ENCODE data around the gene PPHLN1. TPM values are rescaled to one million over a fixed set of nuclear protein-coding genes. Genes with fewer than 3 reads are reported as not detected.

PPHLN1 gene
- polyA plus RNA-seq, 1 donor: 58.8 TPM

DNA sequence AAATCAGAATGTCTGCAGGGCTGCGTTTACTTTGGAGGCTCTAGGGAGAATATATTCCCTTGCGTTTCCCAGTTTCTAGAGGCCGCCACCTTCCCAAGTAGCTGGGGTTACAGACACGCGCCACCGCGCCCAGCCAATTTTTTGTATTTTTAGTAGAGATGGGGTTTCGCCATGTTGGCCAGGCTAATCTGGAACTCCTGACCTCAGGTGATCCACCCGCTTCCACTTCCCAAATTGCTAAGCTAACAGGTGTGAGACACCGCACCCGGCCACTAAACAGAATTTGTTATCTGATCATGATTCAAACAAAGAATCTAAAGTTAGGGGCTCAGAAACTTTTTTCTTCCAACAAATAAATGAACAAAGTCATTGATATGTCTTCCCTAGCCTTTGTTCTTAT is 114.6 kb downstream of the PPHLN1 start:
- DNase-seq (ENCODE audit: low read depth): no peak

DNA sequence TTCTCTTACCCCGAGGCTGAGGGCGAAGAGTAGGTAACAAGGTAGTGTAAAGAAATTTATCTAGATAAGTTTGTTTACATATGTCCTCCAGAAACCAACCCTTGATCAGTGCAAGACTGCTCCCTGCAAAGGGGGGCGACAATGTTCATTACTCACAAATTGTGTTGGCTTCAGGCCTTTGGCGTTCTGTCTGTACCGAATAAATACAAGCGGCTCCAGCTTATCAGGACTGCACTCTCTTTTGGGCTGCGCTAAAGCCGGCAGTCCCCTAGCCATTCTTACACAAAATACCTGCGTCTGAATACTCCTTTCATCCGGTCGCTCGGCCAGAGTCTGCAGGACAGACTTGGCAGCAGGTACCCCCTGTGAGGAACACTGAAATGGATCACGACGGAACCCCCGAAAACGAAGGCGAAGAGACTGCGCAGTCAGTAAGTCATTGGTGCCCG is 116.4 kb downstream of the PPHLN1 start:
- DNase-seq (ENCODE audit: low read depth): no peak

DNA sequence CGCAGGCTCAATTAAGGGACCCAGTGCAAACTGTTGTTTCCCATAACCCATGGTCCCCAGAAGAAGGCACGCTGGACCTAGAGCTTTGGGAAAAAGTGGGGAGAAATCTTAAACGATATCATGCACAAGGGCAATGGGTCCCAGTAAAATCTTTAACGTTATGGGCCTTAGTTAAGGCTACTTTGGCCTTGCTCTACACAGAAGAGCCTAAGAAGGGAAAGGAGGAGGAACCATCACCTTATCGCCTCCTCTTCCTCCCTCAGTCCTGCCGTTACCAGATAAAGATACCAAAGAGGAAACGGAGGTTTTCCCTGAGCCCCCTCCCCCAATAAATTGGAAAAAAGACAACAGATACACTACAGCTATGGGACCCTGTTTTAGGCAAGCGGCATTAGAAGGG is 116.9 kb downstream of the PPHLN1 start:
- DNase-seq (ENCODE audit: low read depth): no peak

GRCh38 chr12:42444192-42444943 is 118.4 kb downstream of the PPHLN1 start:
- DNase-seq (ENCODE audit: low read depth): no peak

GRCh38 chr12:42445891-42446290 is 119.9 kb downstream of the PPHLN1 start:
- no peak for DNase-seq (ENCODE audit: low read depth)

DNA sequence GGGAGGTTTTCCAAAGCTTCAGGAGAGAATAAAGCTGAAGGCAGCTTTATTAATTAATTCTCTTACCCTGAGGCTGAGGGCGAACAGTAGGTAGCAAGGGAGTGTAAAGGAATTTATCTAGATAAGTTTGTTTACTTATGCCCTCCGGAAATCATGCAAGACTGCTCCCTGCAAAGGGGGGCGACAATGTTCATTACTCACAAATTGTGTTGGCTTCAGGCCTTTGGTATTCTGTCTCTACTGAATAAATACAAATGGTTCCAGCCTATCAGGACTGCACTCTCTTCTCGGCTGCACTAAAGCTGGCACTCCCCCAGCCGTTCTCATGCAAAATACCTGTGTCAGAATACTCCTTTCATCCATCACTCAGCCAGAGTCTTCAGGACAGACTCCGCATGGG is 120.8 kb downstream of the PPHLN1 start:
- no peak for DNase-seq (ENCODE audit: low read depth)

DNA sequence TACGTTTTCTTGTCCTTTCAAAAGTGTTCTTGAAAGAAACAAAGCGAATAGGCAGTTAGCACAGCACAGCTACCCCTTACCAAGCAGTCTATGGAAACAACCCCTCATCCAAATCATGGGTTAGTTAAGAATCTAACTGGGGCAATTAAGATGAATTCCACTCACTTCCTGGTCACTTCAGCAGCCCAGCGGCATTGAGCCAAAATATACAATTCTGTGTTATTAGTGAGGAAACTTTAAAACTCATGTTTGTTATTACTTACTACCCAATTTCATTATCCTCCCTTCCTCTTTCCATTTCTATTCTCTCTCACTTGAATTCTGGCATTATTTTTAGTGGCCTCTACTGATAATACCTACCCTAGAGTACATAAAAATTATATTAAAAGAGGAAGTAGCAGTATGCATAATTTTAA is 121.4 kb downstream of the PPHLN1 start:
- no peak for DNase-seq (ENCODE audit: low read depth)

DNA sequence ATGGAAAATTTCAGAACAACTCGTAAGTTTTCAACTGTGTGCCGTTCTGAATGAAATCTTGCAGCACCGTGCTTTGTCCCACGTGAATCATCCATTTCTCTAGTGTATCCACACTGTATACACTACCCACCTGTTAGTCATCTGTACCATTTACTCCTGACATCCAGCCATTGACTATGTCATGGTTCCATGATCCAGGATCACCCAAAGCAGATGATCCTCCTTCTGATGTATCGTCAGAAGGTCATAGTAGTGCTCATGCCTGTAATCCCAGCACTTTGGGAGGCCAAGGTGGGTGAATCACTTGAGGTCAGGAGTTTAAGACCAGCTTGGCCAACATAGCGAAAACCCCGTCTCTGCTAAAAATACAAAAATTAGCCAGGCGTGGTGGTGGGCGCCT is 122.9 kb downstream of the PPHLN1 start:
- DNase-seq (ENCODE audit: low read depth): no peak

GRCh38 chr12:42450248-42450647 is 124.3 kb downstream of the PPHLN1 start:
- DNase-seq (ENCODE audit: low read depth): no peak

- no peak for DNase-seq (ENCODE audit: low read depth)
These were observed 132.6 kb downstream of the PPHLN1 start for GRCh38 chr12:42458575-42458974.

DNA sequence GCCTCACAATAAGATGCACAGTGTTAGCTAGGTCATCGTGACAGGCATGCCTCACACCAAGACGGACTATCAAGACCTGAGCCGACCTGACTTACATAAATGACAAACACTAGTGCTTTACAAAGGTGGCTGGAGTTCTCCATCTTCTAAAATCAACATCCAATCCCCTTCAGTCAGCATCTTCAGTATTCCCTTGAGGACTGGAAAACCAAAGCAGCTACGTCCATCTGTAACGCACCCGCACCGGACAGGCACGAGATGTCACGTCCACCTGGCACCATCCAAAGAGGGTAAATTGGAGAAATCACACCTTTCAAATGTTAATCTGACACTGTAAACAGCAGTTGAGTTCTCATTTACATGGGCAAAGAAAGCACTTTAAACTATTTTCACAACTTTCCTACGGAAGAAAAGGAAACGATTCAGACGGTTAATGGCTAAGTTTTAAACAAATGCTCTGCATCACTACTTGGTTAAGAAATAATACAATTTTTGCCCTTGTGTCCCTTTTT is 133.4 kb downstream of the PPHLN1 start:
- no peak for DNase-seq (ENCODE audit: low read depth)

- DNase-seq (ENCODE audit: low read depth): no peak
These were observed 136.5 kb downstream of the PPHLN1 start for GRCh38 chr12:42462486-42462885.

GRCh38 chr12:42463671-42464070 is 137.7 kb downstream of the PPHLN1 start:
- no peak for DNase-seq (ENCODE audit: low read depth)

DNA sequence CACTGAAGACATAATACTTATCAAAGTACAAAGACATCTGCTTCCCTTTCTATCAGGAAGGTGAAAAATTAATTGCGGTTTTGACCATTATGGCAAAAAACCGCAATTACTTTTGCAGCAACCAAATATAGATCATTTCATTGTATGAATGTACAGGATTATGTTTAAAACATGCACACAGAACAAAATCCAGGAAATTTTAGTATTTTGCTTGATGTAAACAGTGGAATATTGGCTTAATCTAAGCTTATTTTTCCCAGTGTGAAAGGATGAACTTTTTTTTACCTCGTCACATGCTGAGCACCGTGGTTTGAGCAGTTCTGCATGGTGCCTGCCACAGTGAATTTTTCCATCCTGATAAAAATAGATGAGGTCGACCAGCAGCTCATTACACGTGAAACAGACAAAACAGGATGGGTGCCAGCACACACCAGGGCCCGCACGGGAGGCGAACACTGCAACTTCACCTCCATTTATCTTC is 142.4 kb downstream of the PPHLN1 start:
- no peak for DNase-seq (ENCODE audit: low read depth)

DNA sequence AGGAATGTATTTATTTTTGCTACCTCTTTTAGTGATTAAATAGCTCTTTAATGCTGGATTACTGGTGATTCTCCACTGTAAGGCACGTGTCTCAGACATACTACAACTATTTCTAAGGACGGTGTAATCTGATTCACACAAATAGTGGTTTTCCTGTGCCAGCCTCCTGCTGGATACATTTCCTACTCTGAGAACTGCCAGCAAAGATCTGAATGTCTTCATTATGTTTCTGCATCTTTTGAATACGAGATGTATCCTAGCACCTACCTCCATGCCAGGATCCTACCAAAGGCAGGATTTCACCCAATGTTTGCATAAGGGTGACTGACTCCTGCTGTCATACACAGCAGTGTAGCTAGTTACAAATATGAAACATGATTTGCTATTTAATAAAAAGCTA is 143.0 kb downstream of the PPHLN1 start:
- DNase-seq (ENCODE audit: low read depth): no peak

DNA sequence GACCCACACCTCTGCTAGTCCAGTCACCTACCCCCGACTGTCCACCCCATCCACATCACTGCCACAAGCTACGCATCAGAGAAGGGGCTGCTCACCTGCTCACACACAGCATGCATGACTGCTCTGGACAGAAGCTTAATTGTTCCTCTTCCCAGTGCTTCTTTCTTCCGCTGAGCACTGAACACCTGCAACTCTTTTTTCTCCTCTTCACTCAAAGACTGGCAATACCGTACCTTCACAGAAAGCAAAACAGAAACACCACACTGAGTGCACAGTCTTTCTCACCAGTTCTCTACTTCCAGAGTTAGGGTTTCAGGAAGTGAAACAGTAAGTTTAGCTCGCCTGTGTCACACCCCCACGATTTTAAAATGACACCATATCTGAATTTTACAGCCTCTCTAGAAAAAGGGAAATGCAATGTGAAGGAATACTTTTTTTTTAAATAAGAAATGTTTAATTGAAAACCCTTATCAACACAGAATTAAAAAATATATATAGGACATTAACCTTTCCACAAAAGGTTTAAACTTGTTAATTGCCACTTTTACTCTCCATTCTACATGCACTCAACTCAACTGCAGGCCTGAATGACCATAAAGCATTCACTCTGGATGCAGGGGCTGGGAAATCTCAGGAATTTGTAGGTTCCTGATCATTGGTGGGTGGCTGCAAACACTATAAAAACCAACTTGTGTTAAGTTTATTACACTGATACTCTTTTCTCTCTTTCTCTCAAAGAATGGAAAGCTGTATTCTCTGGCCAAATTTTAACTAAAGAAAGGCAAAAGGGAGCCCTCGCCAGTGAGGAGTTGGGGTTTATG is 143.6 kb downstream of the PPHLN1 start:
- no peak for DNase-seq (ENCODE audit: low read depth)

DNA sequence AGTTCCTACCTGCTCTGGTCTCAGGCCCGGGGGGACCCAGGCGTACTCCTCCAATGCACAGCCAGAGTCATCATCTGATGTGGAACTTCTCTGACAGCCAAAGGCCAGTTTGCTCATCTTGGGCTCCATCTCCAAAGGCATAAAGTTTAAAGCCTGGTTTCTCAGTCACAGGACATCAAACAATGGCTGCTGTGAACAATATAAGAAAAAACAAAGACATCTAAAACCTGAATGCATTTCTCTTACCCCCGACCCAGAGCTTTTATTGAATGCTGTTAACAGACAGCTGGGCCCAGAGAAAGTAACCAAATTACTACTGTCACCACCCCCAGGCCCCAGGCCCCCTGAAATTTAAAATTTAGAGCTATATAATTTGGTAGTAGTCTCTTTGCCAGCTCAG is 146.4 kb downstream of the PPHLN1 start:
- no peak for DNase-seq (ENCODE audit: low read depth)

DNA sequence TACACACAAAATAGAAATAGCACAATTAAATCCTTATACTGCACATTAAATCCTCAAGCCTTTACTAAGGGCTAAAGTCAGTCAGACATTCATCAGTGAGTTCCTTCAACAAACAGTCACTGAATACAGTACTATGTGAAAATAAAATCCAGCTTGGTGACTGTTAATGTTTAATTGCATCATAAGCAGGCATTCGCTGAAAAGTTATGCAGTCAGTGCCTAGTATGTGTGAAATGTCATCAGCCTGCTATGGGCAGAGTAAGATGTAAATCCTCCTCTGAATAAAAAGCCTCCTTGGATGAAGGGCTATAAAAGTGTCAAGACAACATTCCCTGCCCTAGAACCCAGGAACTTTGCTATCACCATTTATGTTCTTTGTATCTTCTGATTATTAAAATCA is 147.2 kb downstream of the PPHLN1 start:
- no peak for DNase-seq (ENCODE audit: low read depth)

GRCh38 chr12:42473561-42473960 is 147.6 kb downstream of the PPHLN1 start:
- no peak for DNase-seq (ENCODE audit: low read depth)

- no peak for DNase-seq (ENCODE audit: low read depth)
These were observed 148.4 kb downstream of the PPHLN1 start for GRCh38 chr12:42474391-42474790.

- DNase-seq (ENCODE audit: low read depth): no peak
These were observed 149.1 kb downstream of the PPHLN1 start for GRCh38 chr12:42475106-42475505.

- no peak for DNase-seq (ENCODE audit: low read depth)
These were observed 152.0 kb downstream of the PPHLN1 start for GRCh38 chr12:42477941-42478340.

- no peak for DNase-seq (ENCODE audit: low read depth)
These were observed 155.4 kb downstream of the PPHLN1 start for GRCh38 chr12:42481368-42481767.
